ENCODE data around the gene GRAP2. TPM values are rescaled to one million over a fixed set of nuclear protein-coding genes. Genes with fewer than 3 reads are reported as not detected.

Gene GRAP2
- total RNA-seq, 4 donors from 2014 or later, result 0.67 to 3.1 (median 1.7) TPM

GRCh38 chr22:39942439-39943230, 41.8 kb downstream of the GRAP2 start:
- no peak for TF ChIP-seq POLR2AphosphoS5 (IDR thresholded peaks at IDR 0.05)
- no peak for TF ChIP-seq POLR2A (IDR thresholded peaks at IDR 0.05)
- TF ChIP-seq CTCF (IDR thresholded peaks at IDR 0.05), result no peak
- no peak for TF ChIP-seq EP300 (IDR thresholded peaks at IDR 0.05)
- no peak overlapping the region for H3K4me3 ChIP-seq
- no peak overlapping the region for H3K27ac ChIP-seq
- H3K36me3 ChIP-seq, result no peaks in the 10 kb centered on the region
- no peaks in the 10 kb centered on the region for H3K9me3 ChIP-seq
- WGBS, 2 donors (ENCODE audit: low coverage in 1 of 2), result 64 to 83% methylated on average over 3 to 8 of the region's 8 CpGs
- H3K4me1 ChIP-seq, result no peaks in the 10 kb centered on the region
- peaks cover 13% of the 10 kb centered on the region for H3K27me3 ChIP-seq
- no peak for ATAC-seq

- no peaks in the 10 kb centered on the region for H3K4me1 ChIP-seq
- H3K27me3 ChIP-seq, result peaks cover 9% of the 10 kb centered on the region
- WGBS, 2 donors (ENCODE audit: low coverage in 1 of 2), result 100% methylated on average over 2 of the region's 5 CpGs; no CpG with 5 or more reads in 1 of the 2 donors
- no peak overlapping the region for H3K4me3 ChIP-seq
- no peaks in the 10 kb centered on the region for H3K36me3 ChIP-seq
- no peaks in the 10 kb centered on the region for H3K9me3 ChIP-seq
- TF ChIP-seq EP300 (IDR thresholded peaks at IDR 0.05), result no peak
- TF ChIP-seq CTCF (IDR thresholded peaks at IDR 0.05), result no peak
- no peak for TF ChIP-seq POLR2A (IDR thresholded peaks at IDR 0.05)
- TF ChIP-seq POLR2AphosphoS5 (IDR thresholded peaks at IDR 0.05), result no peak
- H3K27ac ChIP-seq, result no peak overlapping the region
- ATAC-seq, result no peak
Measured at GRCh38 chr22:39943337-39943736, 42.5 kb downstream of the GRAP2 start.

- TF ChIP-seq POLR2AphosphoS5 (IDR thresholded peaks at IDR 0.05) (no peak), EP300 (IDR thresholded peaks at IDR 0.05) (no peak), CTCF (IDR thresholded peaks at IDR 0.05) (no peak), POLR2A (IDR thresholded peaks at IDR 0.05) (no peak)
- H3K27ac ChIP-seq, result no peak overlapping the region
- H3K9me3 ChIP-seq, result no peaks in the 10 kb centered on the region
- no peak for ATAC-seq
- H3K4me3 ChIP-seq, result no peak overlapping the region
- H3K4me1 ChIP-seq, result no peaks in the 10 kb centered on the region
- WGBS, 2 donors (ENCODE audit: low coverage in 1 of 2), result 84 to 85% methylated on average over 11 of the region's 11 CpGs
- H3K36me3 ChIP-seq, result no peaks in the 10 kb centered on the region
- peaks cover under 1% of the 10 kb centered on the region for H3K27me3 ChIP-seq
Measured at GRCh38 chr22:39943953-39944872, 43.3 kb downstream of the GRAP2 start.

GRCh38 chr22:39946126-39946502, 45.2 kb downstream of the GRAP2 start:
- Histone ChIP-seq H3K36me3 (no peaks in the 10 kb centered on the region), H3K27ac (no peak overlapping the region), H3K27me3 (no peaks in the 10 kb centered on the region), H3K4me1 (no peaks in the 10 kb centered on the region), H3K4me3 (no peak overlapping the region), H3K9me3 (no peaks in the 10 kb centered on the region)
- TF ChIP-seq POLR2A (IDR thresholded peaks at IDR 0.05) (no peak), CTCF (IDR thresholded peaks at IDR 0.05) (no peak), POLR2AphosphoS5 (IDR thresholded peaks at IDR 0.05) (no peak), EP300 (IDR thresholded peaks at IDR 0.05) (no peak)
- no peak for ATAC-seq
- 72 to 98% methylated on average over 2 to 4 of the region's 4 CpGs for WGBS, 2 donors (ENCODE audit: low coverage in 1 of 2)

Measured in gastroesophageal sphincter (tissue), 4 donors.